Nephron progenitor cell (in vitro differentiated cells): ENCODE results near the gene RIOK3.

ENCODE experiments used
- DNase-seq: peaks from one replicate; pipeline ENCODE4 v3.0.0; 2021
- H3K27ac Mint-ChIP-seq: 2 replicates; pipeline ENCODE4 v1.8.0; 2021; ENCODE audit warnings: mild to moderate bottlenecking, moderate library complexity, mixed read lengths
- H3K27me3 Mint-ChIP-seq: 2 replicates; pipeline ENCODE4 v1.8.0; 2021; ENCODE audit warnings: mild to moderate bottlenecking, low read depth, mixed read lengths; ENCODE audit not compliant: poor library complexity
- H3K36me3 Mint-ChIP-seq: 2 replicates; pipeline ENCODE4 v1.8.0; 2021; ENCODE audit warnings: low read depth, mixed read lengths
- H3K4me1 Mint-ChIP-seq: 2 replicates; pipeline ENCODE4 v1.8.0; 2021; ENCODE audit warnings: mixed read lengths
- H3K4me3 Mint-ChIP-seq: 2 replicates; pipeline ENCODE4 v1.8.0; 2021; ENCODE audit warnings: mild to moderate bottlenecking, moderate library complexity, mixed read lengths
- H3K9me3 Mint-ChIP-seq: 2 replicates; pipeline ENCODE4 v1.8.0; 2021; ENCODE audit warnings: mild to moderate bottlenecking, moderate library complexity, mixed read lengths
- TF ChIP-seq, protein P1 (sequence below): fragments of 200-600 bp; sonication (generic); IDR thresholded peaks from 2 replicates; pipeline ENCODE4 v1.5.0; 2021; ENCODE audit warnings: antibody characterized with exemption

Gene RIOK3

DNA sequence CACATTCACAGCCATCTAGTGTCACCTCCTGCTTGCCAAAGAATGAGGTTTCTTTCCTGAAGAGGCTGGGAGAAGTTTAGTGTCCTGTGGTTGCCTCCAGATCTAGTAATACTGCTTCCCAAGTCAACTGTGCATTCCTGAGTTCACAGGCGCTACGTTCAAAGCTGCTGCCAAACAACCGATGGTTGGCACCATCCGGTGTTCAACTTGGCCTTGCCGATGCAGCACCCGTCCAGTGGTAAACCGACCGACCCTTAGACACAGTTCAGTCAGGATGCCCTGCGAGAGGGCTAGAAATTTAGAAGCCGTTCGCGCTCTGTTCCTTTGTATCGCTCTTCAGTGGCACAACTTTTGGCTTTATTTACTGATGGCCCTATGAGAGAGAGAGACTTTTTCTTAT lies 78.8 kb downstream of the RIOK3 start:
- no peaks in the 10 kb centered on the region for H3K9me3 Mint-ChIP-seq
- peaks cover 80% of the 10 kb centered on the region for H3K36me3 Mint-ChIP-seq
- H3K4me3 Mint-ChIP-seq: no peak overlapping the region
- TF ChIP-seq, protein P1, sequence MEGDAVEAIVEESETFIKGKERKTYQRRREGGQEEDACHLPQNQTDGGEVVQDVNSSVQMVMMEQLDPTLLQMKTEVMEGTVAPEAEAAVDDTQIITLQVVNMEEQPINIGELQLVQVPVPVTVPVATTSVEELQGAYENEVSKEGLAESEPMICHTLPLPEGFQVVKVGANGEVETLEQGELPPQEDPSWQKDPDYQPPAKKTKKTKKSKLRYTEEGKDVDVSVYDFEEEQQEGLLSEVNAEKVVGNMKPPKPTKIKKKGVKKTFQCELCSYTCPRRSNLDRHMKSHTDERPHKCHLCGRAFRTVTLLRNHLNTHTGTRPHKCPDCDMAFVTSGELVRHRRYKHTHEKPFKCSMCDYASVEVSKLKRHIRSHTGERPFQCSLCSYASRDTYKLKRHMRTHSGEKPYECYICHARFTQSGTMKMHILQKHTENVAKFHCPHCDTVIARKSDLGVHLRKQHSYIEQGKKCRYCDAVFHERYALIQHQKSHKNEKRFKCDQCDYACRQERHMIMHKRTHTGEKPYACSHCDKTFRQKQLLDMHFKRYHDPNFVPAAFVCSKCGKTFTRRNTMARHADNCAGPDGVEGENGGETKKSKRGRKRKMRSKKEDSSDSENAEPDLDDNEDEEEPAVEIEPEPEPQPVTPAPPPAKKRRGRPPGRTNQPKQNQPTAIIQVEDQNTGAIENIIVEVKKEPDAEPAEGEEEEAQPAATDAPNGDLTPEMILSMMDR: no peak
- peaks cover 1% of the 10 kb centered on the region for H3K4me1 Mint-ChIP-seq
- no peaks in the 10 kb centered on the region for H3K27me3 Mint-ChIP-seq
- no peak overlapping the region for H3K27ac Mint-ChIP-seq
- DNase-seq: no peak
